Muscle of leg (tissue), 11 donors: Measurements from ENCODE around the gene SLC24A3. TPM values are rescaled to one million over a fixed set of nuclear protein-coding genes. Genes with fewer than 3 reads are reported as not detected.
A peak's percentile ranks its signal among the peaks of the same experiment; 100 is the strongest.

ENCODE experiments used
- DNase-seq: peaks from one replicate; pipeline ENCODE4 v3.0.0; 2013
- H3K27ac ChIP-seq: one replicate; pipeline ENCODE4 v1.5.1; 2013; ENCODE audit warnings: mild to moderate bottlenecking, low read length, control low read depth
- H3K27me3 ChIP-seq: one replicate; pipeline ENCODE4 v1.6.1; 2013; ENCODE audit warnings: low read length; ENCODE audit not compliant: control insufficient read depth, insufficient read depth
- H3K36me3 ChIP-seq: one replicate; pipeline ENCODE4 v1.6.1; 2013; ENCODE audit warnings: low read length; ENCODE audit not compliant: control insufficient read depth, insufficient read depth
- H3K4me1 ChIP-seq: one replicate; pipeline ENCODE4 v1.6.1; 2013; ENCODE audit warnings: low read length; ENCODE audit not compliant: control insufficient read depth, insufficient read depth
- H3K4me3 ChIP-seq: one replicate; pipeline ENCODE4 v1.5.1; 2013; ENCODE audit warnings: low read length, control low read depth
- H3K9me3 ChIP-seq: replicated peaks from 2 replicates; pipeline ENCODE4 v1.6.1; 2013; ENCODE audit warnings: low read depth, low read length; ENCODE audit not compliant: control insufficient read depth
- WGBS: methylation state at CpG from one replicate; pipeline ENCODE4 v1.1.5; 2013; ENCODE audit warnings: missing lambda C conversion rate; ENCODE audit not compliant: insufficient coverage; 5-methylcytosine and 5-hydroxymethylcytosine counted together
- polyA plus RNA-seq, 8 donors: library from polyadenylated mRNA; unstranded; fragments of 120-200 nt; gene quantifications; one replicate each; pipeline versions ENCODE4 v1.2.1 to v1.2.3, GENCODE V29; 2013; ENCODE audit warnings: inconsistent platforms in 1 of 8, low replicate concordance in 1 of 8; ENCODE audit not compliant: insufficient read length in 8 of 8, insufficient read depth in 1 of 8
- total RNA-seq: library from RNA; stranded (reverse); fragments of 120-200 nt; gene quantifications from one replicate; pipeline ENCODE4 v1.2.4, GENCODE V29; 2013

The SLC24A3 gene
- total and polyA plus RNA-seq, 9 donors: 5.9 to 21.6 (median 17.0) TPM

- Histone ChIP-seq H3K27ac (no peak overlapping the region), H3K4me3 (no peak overlapping the region), H3K4me1 (peaks cover 2% of the 10 kb centered on the region), H3K27me3 (no peaks in the 10 kb centered on the region), H3K9me3 (no peaks in the 10 kb centered on the region), H3K36me3 (no peaks in the 10 kb centered on the region)
- 83% methylated on average over 2 of the region's 2 CpGs for WGBS
- no peak for DNase-seq
Measured at GRCh38 chr20:19392344-19393130, 180.1 kb downstream of the SLC24A3 start.

- Histone ChIP-seq H3K4me3 (no peak overlapping the region), H3K4me1 (peaks cover 2% of the 10 kb centered on the region), H3K36me3 (no peaks in the 10 kb centered on the region), H3K9me3 (no peaks in the 10 kb centered on the region), H3K27me3 (no peaks in the 10 kb centered on the region), H3K27ac (no peak overlapping the region)
- DNase-seq: peak; percentile 6
- no CpG with 5 or more reads among the region's 3 CpGs for WGBS
Measured at GRCh38 chr20:19396460-19397081, 184.1 kb downstream of the SLC24A3 start.

- no peak overlapping the region for H3K4me3 ChIP-seq
- no peaks in the 10 kb centered on the region for H3K36me3 ChIP-seq
- H3K27me3 ChIP-seq: no peaks in the 10 kb centered on the region
- WGBS: no CpG with 5 or more reads among the region's 3 CpGs
- no peaks in the 10 kb centered on the region for H3K9me3 ChIP-seq
- no peak overlapping the region for H3K27ac ChIP-seq
- no peak for DNase-seq
- H3K4me1 ChIP-seq: no peaks in the 10 kb centered on the region
Measured at GRCh38 chr20:19397226-19397625, 184.8 kb downstream of the SLC24A3 start.

GRCh38 chr20:19397666-19398065 is 185.2 kb downstream of the SLC24A3 start:
- no peak overlapping the region for H3K4me3 ChIP-seq
- no peaks in the 10 kb centered on the region for H3K27me3 ChIP-seq
- no peaks in the 10 kb centered on the region for H3K4me1 ChIP-seq
- H3K36me3 ChIP-seq: no peaks in the 10 kb centered on the region
- no peaks in the 10 kb centered on the region for H3K9me3 ChIP-seq
- H3K27ac ChIP-seq: no peak overlapping the region
- no CpG with 5 or more reads among the region's 1 CpG for WGBS
- DNase-seq: no peak

GRCh38 chr20:19401096-19401495 is 188.7 kb downstream of the SLC24A3 start:
- H3K4me3 ChIP-seq: no peak overlapping the region
- H3K27ac ChIP-seq: no peak overlapping the region
- H3K27me3 ChIP-seq: no peaks in the 10 kb centered on the region
- no CpG with 5 or more reads among the region's 4 CpGs for WGBS
- H3K36me3 ChIP-seq: no peaks in the 10 kb centered on the region
- H3K4me1 ChIP-seq: no peaks in the 10 kb centered on the region
- no peak for DNase-seq
- H3K9me3 ChIP-seq: no peaks in the 10 kb centered on the region

- DNase-seq: no peak
- Histone ChIP-seq H3K27ac (no peak overlapping the region), H3K9me3 (no peaks in the 10 kb centered on the region), H3K27me3 (no peaks in the 10 kb centered on the region), H3K36me3 (no peaks in the 10 kb centered on the region), H3K4me1 (no peaks in the 10 kb centered on the region), H3K4me3 (no peak overlapping the region)
- 74% methylated on average over 4 of the region's 4 CpGs for WGBS
Measured at GRCh38 chr20:19403549-19403948, 191.1 kb downstream of the SLC24A3 start.

- no peak for DNase-seq
- H3K4me1 ChIP-seq: no peaks in the 10 kb centered on the region
- no peaks in the 10 kb centered on the region for H3K36me3 ChIP-seq
- no peaks in the 10 kb centered on the region for H3K27me3 ChIP-seq
- WGBS: no CpG with 5 or more reads among the region's 3 CpGs
- no peak overlapping the region for H3K27ac ChIP-seq
- H3K4me3 ChIP-seq: no peak overlapping the region
- H3K9me3 ChIP-seq: no peaks in the 10 kb centered on the region
Measured at GRCh38 chr20:19404826-19405225, 192.4 kb downstream of the SLC24A3 start.

GRCh38 chr20:19405958-19406357 is 193.5 kb downstream of the SLC24A3 start:
- no peaks in the 10 kb centered on the region for H3K9me3 ChIP-seq
- H3K4me3 ChIP-seq: no peak overlapping the region
- no peak overlapping the region for H3K27ac ChIP-seq
- H3K4me1 ChIP-seq: no peaks in the 10 kb centered on the region
- no peak for DNase-seq
- no peaks in the 10 kb centered on the region for H3K27me3 ChIP-seq
- H3K36me3 ChIP-seq: no peaks in the 10 kb centered on the region
- no CpG with 5 or more reads among the region's 3 CpGs for WGBS

- Histone ChIP-seq H3K36me3 (no peaks in the 10 kb centered on the region), H3K27ac (no peak overlapping the region), H3K27me3 (no peaks in the 10 kb centered on the region), H3K4me1 (no peaks in the 10 kb centered on the region), H3K4me3 (no peak overlapping the region), H3K9me3 (no peaks in the 10 kb centered on the region)
- WGBS: no CpG with 5 or more reads among the region's 2 CpGs
- DNase-seq: no peak
Measured at GRCh38 chr20:19406381-19406780, 193.9 kb downstream of the SLC24A3 start.

GRCh38 chr20:19407196-19407595 is 194.8 kb downstream of the SLC24A3 start:
- H3K36me3 ChIP-seq: no peaks in the 10 kb centered on the region
- DNase-seq: no peak
- no peak overlapping the region for H3K4me3 ChIP-seq
- 78% methylated on average over 5 of the region's 8 CpGs for WGBS
- no peaks in the 10 kb centered on the region for H3K27me3 ChIP-seq
- no peak overlapping the region for H3K27ac ChIP-seq
- no peaks in the 10 kb centered on the region for H3K9me3 ChIP-seq
- H3K4me1 ChIP-seq: no peaks in the 10 kb centered on the region
